ENCODE measurements around the gene GIN1.
"Not testable (repeated sequence)": the region's sequence is repeated elsewhere in the genome, so short reads cannot be mapped to it uniquely, and the experiment has no call there.

The GIN1 gene

GRCh38 chr5:103089272-103089671, 30.7 kb downstream of the GIN1 start:
- Mint-ChIP-seq H3K4me3 (no peak overlapping the region), H3K27ac (no peak overlapping the region), H3K36me3 (peaks cover 26% of the 10 kb centered on the region), H3K9me3 (peaks cover 6% of the 10 kb centered on the region), H3K4me1 (no peaks in the 10 kb centered on the region)
- ATAC-seq (no peak), DNase-seq (ENCODE audit: low spot score in 2 of 2) (no peak)

GRCh38 chr5:103086547-103086946, 33.4 kb downstream of the GIN1 start:
- peaks cover 21% of the 10 kb centered on the region for H3K36me3 Mint-ChIP-seq
- H3K4me3 Mint-ChIP-seq = no peak overlapping the region
- H3K4me1 Mint-ChIP-seq = no peaks in the 10 kb centered on the region
- ATAC-seq = no peak
- H3K9me3 Mint-ChIP-seq = peaks cover 28% of the 10 kb centered on the region
- H3K27ac Mint-ChIP-seq = no peak overlapping the region
- DNase-seq (ENCODE audit: low spot score in 2 of 2) = no peak

GRCh38 chr5:103079796-103080195, 40.1 kb downstream of the GIN1 start:
- H3K9me3 Mint-ChIP-seq = peaks cover 60% of the 10 kb centered on the region
- H3K27ac Mint-ChIP-seq = no peak overlapping the region
- H3K4me1 Mint-ChIP-seq = no peaks in the 10 kb centered on the region
- no peaks in the 10 kb centered on the region for H3K36me3 Mint-ChIP-seq
- ATAC-seq (no peak), DNase-seq (ENCODE audit: low spot score in 2 of 2) (no peak)
- H3K4me3 Mint-ChIP-seq = no peak overlapping the region

GRCh38 chr5:103075442-103075841, 44.5 kb downstream of the GIN1 start:
- DNase-seq (ENCODE audit: low spot score in 2 of 2) (no peak), ATAC-seq (no peak)
- no peaks in the 10 kb centered on the region for H3K36me3 Mint-ChIP-seq
- H3K9me3 Mint-ChIP-seq = peaks cover 40% of the 10 kb centered on the region
- no peak overlapping the region for H3K27ac Mint-ChIP-seq
- no peak overlapping the region for H3K4me3 Mint-ChIP-seq
- no peaks in the 10 kb centered on the region for H3K4me1 Mint-ChIP-seq

- not testable (repeated sequence) for H3K36me3 Mint-ChIP-seq; H3K27ac Mint-ChIP-seq; H3K4me3 Mint-ChIP-seq; ATAC-seq; H3K4me1 Mint-ChIP-seq; DNase-seq (ENCODE audit: low spot score in 2 of 2)
- H3K9me3 Mint-ChIP-seq = peaks cover 34% of the 10 kb centered on the region
Measured at GRCh38 chr5:103073500-103073899, 46.4 kb downstream of the GIN1 start.

GRCh38 chr5:103066326-103066725, 53.6 kb downstream of the GIN1 start:
- H3K4me1 Mint-ChIP-seq = no peaks in the 10 kb centered on the region
- peak; percentile 36 for ATAC-seq
- no peak overlapping the region for H3K4me3 Mint-ChIP-seq
- DNase-seq (ENCODE audit: low spot score in 2 of 2) = no peak
- H3K27ac Mint-ChIP-seq = no peak overlapping the region
- H3K36me3 Mint-ChIP-seq = no peaks in the 10 kb centered on the region
- H3K9me3 Mint-ChIP-seq = no peaks in the 10 kb centered on the region

GRCh38 chr5:103060424-103060954, 59.4 kb downstream of the GIN1 start:
- H3K4me1 Mint-ChIP-seq = peaks cover 10% of the 10 kb centered on the region
- H3K27ac Mint-ChIP-seq = peak overlapping the region; percentile 41
- ATAC-seq = no peak
- no peaks in the 10 kb centered on the region for H3K9me3 Mint-ChIP-seq
- DNase-seq (ENCODE audit: low spot score in 2 of 2) = no peak
- H3K4me3 Mint-ChIP-seq = no peak overlapping the region
- H3K36me3 Mint-ChIP-seq = no peaks in the 10 kb centered on the region

- no peaks in the 10 kb centered on the region for H3K9me3 Mint-ChIP-seq
- no peak overlapping the region for H3K4me3 Mint-ChIP-seq
- ATAC-seq (no peak), DNase-seq (ENCODE audit: low spot score in 2 of 2) (no peak)
- H3K4me1 Mint-ChIP-seq = peaks cover 10% of the 10 kb centered on the region
- no peaks in the 10 kb centered on the region for H3K36me3 Mint-ChIP-seq
- H3K27ac Mint-ChIP-seq = peak overlapping the region; percentile 41
Measured at GRCh38 chr5:103059525-103059924, 60.4 kb downstream of the GIN1 start.

- no peak overlapping the region for H3K27ac Mint-ChIP-seq
- DNase-seq (ENCODE audit: low spot score in 2 of 2) = no peak
- peaks cover 10% of the 10 kb centered on the region for H3K4me1 Mint-ChIP-seq
- ATAC-seq = peak; percentile 55
- no peaks in the 10 kb centered on the region for H3K9me3 Mint-ChIP-seq
- no peaks in the 10 kb centered on the region for H3K36me3 Mint-ChIP-seq
- no peak overlapping the region for H3K4me3 Mint-ChIP-seq
Measured at GRCh38 chr5:103057208-103058130, 62.5 kb downstream of the GIN1 start.

- not testable (repeated sequence) for ATAC-seq; DNase-seq (ENCODE audit: low spot score in 2 of 2); H3K36me3 Mint-ChIP-seq; H3K27ac Mint-ChIP-seq; H3K4me1 Mint-ChIP-seq; H3K4me3 Mint-ChIP-seq; H3K9me3 Mint-ChIP-seq
Measured at GRCh38 chr5:103046706-103047105, 73.2 kb downstream of the GIN1 start.

GRCh38 chr5:103041071-103041676, 78.8 kb downstream of the GIN1 start:
- Mint-ChIP-seq H3K36me3 (no peaks in the 10 kb centered on the region), H3K9me3 (no peaks in the 10 kb centered on the region), H3K4me1 (no peaks in the 10 kb centered on the region), H3K4me3 (no peak overlapping the region), H3K27ac (no peak overlapping the region)
- ATAC-seq (no peak), DNase-seq (ENCODE audit: low spot score in 2 of 2) (no peak)

- DNase-seq (ENCODE audit: low spot score in 2 of 2) (no peak), ATAC-seq (no peak)
- Mint-ChIP-seq H3K4me1 (no peaks in the 10 kb centered on the region), H3K36me3 (no peaks in the 10 kb centered on the region), H3K4me3 (no peak overlapping the region), H3K9me3 (no peaks in the 10 kb centered on the region), H3K27ac (no peak overlapping the region)
Measured at GRCh38 chr5:103037673-103038455, 82.1 kb downstream of the GIN1 start.

- Mint-ChIP-seq H3K36me3 (no peaks in the 10 kb centered on the region), H3K27ac (no peak overlapping the region), H3K4me3 (no peak overlapping the region), H3K9me3 (no peaks in the 10 kb centered on the region), H3K4me1 (no peaks in the 10 kb centered on the region)
- no peak for DNase-seq (ENCODE audit: low spot score in 2 of 2)
- ATAC-seq = no peak
Measured at GRCh38 chr5:103036601-103037000, 83.3 kb downstream of the GIN1 start.

Data from stimulated activated effector memory CD8-positive, alpha-beta T cell treated with anti-CD3 and anti-CD28 coated beads, Interleukin-12 subunit alpha, Interleukin-12 subunit beta, amount 100 ng/mL, for 72 hours (primary cell).